M059J (cell line): ENCODE results near the gene FEZF1. TPM values are rescaled to one million over a fixed set of nuclear protein-coding genes. Genes with fewer than 3 reads are reported as not detected.
"Not testable (repeated sequence)": the region's sequence is repeated elsewhere in the genome, so short reads cannot be mapped to it uniquely, and the experiment has no call there.

Source experiments
- DNase-seq: peaks from one replicate; pipeline ENCODE4 v3.0.0-alpha.2; 2012; ENCODE audit warnings: low read depth
- total RNA-seq: library from RNA; depleted of rRNA; stranded (reverse); fragments of >200 nt; shearing (Covaris generic); gene quantifications from 2 replicates; pipeline ENCODE4 v1.2.3, GENCODE V29; 2014

Gene FEZF1
- total RNA-seq, 1 experiment from 2014 or later, result not detected

DNA sequence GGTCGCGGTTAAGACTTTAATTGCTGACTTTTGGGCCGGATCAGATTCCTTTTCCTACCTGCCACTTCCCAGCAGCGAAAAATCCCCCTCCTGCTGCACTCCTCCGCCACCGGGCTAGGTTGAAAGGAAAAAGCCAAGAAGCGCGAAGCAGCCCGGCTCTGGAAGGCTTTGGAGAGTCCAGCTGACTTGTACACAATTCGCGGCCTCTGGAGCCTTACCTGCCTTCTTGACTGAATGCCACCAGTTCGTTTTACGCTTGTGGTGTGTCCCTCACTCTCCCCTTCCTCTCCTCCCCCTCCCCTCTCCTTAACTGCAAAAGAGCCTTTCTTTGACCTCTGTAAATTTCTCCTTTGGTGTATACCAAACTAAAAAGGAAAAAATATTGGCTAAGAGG is 2.7 kb upstream of the FEZF1 start:
- DNase-seq, result no peak

DNA sequence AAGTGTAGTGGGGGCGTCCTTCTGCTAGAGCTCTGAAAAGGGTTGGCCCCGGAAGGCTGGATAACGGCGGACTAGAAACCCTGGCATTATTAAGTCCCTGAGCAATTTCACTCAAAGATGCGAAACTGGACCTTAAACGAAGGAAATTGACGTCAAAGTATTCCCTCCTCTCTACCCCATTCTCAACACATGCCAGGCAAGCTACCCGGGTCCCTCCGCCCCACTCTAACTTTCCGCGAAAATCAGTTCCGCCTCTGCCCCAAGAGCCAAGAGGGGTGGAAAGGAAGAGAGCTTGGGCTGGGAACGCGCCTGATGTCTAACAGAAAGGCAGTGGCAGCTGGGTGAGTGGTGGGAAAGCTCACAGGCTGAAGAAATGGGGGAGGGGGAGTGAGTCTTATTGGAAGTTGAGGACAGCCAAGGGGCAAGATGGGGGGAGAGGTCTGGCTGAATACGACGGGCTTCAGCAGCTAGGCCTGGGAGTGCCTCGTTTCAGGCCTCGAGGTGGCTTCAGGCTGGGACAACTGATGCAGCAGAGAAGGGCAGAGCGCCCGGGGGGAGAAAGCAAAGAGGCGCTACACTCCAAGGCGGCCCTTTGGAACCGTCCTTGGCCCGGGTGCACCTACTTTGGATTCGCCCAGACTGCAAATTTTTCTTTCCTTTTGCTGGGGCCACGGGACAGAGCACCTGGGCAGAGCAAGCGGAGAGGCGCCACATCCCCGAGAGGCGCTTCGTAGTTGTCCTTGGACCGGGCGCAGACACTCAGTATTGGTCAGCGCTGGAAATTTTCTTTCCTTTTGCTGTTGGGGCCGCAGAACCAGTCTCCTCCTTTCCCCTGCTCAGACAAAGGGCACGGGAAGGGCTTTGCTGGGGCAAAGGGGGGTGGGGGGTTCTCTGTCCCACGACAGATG is 2.0 kb upstream of the FEZF1 start:
- DNase-seq, result no peak

DNA sequence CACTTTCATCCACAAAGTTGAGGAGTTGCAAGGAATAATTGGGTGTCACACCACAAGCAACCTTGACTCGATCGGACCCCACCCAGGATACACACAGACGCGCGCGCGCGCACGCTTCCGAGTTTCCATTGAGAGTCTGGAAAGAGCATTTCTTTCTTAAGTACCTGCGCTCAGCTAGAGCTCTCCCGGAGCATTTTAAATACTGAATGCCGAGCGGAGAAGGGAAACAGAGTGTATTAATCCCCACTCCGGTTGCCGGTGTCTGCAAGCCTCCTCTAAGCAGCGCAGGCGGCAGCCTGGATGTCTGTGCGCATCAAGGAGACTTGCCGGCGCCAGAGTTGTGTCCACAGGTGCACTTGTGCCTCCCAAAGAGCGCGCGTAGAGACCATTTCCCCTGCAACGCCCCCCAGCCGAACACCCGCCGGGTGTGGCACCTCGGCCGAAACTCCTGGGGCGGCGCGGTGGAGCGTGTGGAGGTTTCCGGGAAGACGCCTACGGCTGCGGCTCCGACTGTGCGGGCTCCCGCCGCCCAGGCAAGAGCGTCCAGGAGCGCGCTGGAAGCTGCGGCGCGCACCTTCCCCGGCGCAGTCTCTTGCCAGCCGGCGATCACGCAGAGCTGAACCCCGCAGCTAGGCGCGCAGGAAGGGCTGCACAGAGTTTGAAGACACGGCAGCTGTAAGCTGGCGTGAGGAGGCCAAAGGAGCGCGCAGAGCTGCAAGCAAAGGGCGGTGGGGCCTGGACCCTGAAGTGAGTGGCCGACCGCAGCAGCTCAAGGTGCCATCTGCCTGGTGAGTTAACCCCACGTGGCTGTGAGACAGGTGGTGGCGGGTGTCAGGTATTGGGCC is 1.1 kb upstream of the FEZF1 start:
- no peak for DNase-seq

DNA sequence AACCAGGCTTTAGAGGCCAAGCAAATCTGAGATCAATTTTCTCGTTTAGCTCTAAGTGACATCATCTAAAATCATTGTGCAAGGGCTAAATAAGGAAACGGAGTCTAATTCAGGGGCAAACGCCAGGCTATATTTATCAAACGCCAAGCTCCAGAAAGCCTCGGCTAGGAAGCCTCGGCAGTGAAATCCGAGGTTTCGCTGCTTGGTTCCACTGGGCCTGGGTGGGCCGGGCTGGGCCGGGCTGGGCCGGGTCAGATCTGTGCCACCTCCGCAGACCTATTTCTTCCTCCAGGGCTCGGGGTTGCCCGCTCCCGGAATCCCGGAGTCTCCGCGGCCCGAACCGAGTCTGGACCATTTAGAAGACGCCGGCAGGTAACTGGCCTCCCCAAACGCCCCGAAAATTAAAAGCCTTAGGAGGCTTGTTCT is 459 bp upstream of the FEZF1 start:
- DNase-seq, result no peak

DNA sequence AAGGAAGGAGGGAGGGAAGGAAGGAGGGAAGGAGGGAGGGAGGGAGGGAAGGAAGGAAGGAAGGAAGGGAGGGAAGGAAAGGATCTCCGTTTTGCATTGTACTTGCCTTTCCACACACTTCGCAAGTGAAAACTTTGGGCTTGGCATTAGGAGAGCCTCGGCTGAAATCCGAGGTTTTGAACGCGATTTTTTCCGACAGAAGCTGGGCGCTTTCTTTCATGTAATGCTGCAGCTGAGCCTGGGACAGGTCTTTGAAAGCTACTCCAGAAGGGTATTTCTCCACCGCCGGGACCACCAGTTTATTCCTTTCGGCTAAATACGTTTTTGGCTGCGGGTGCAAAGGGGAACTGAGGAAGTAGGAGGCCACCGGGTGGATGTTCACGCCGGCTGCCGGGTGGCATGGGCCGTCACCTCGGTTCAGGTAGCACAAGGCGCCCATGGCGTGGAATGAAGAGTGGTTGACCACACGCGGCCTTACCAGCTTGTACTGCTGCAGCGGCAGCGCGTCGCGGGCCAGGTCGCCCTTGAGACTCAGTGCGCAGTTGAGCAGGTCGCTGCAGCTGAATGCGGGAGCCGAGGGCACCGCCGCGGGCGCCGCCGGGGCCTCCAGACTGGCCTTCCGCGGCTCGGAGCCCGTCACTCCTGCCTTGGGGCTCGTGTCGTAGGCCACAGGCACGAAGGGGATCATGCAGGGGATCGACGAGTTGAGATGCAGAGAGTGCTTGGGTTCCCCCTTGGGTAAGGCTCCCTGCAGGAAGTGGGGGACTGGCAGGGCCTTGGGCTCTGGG is 825 bp downstream of the FEZF1 start:
- DNase-seq, result no peak

DNA sequence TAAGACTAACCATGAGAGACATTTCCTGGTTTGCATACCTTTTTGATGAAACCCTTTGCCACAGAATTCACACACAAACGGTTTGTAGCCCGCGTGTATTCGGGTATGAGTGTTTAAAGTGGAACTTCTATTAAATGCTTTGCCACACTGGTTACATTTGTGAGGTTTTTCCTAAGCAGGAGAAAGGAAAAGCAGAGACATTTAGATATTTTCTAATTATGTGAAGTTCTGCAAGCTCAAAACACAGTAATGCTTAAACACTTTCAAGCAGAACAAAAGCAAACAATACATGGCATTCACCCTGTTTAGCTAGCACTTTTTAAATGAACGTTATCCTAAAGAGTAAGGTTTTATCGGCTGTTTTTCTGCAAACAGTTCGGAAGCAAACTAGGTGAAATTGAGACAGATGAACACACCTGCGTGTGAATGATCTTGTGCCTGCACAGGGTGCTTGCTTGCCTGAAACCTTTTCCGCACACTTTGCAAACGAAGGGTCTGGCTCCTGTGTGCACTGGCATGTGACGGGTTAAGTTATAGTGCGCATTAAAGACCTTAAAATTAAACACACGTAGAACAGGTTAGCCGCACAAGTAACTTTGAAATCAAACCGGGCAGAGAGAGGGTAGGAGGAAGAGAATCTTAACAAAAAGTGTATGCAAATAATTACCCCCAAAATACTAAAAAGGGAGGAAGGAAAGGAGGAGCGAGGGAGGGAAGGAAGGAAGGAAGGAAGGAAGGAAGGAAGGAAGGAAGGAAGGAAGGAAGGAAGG is 1.6 kb downstream of the FEZF1 start:
- no peak for DNase-seq

DNA sequence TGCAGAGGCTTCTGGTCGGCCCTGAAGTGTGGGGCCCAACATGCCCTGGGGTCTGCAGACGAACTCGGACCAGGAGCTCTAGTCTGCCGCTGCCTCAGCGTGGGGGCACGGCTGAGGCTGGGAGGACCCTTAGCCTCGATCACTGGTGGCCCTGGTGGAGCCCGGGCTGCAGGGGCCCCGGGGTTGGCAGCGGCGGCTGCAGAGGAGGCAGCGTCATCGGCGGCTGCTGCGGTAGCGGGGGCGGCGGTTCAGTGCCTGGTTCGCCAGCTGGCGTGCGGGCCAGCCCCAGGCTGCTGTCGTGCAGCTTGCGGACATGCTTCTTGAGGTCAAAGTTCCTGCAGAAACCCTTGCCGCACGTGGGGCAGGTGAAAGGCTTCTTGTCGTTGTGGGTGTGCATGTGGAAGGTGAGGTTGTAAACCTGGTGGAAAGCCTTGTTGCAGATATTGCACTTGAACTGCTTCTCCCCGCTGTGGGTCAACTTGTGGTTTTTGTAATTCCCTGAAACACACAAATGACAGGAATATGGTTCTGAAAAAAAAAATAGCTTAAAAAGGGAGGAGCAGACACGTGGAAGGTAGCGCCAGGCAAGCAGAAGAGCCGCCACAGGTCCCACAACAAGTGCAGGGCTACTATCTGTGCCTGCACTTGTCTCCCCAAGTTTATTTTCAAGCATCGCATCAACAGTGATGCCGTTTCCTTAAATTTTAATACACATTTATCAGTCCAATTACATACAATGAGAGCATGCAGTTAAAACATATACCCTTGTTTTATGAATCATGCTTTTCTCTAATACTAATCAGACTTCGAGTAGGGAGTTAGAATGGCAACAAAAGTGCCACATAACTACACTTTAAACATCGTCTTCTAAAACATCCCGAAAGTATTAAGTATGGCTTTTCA is 2.4 kb downstream of the FEZF1 start:
- no peak for DNase-seq

DNA sequence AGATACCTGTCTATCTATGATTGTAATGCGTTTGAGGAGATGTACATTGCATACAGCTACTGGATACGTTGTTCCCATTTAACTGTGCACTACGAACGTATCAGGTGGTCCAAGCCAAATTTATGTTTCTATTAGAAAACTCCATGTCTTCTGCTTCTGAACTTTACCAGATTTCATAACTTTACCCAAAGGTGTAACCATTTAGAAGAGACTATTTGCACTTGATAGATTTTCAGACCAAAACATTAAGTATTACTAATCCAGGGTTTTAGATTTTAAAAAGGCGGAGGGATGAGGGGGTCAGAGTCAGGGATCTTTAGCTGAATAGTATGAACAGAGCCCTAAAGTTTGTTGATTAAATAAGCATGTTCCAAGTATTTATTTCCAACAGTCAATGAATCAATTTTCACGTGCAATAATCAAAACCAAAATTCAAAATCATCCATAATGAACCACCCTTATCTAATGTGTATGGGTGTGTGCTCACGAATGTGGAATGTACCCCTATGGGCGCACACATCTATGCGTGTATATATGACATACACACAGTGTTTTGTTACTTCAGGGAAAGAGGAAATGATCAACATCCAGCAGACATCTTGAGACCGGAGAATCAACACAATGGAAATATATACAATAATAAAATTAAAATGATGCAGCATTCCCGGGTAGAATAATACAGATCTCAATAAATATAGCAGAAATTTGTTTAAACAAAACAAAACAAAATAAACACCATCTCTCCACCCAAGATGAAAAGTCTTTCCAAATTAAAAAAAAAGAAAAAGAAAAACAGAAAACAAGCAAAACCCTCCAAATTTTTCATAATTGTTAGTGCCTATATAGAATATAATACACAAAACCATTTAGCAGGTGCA is 3.4 kb downstream of the FEZF1 start:
- no peak for DNase-seq

DNA sequence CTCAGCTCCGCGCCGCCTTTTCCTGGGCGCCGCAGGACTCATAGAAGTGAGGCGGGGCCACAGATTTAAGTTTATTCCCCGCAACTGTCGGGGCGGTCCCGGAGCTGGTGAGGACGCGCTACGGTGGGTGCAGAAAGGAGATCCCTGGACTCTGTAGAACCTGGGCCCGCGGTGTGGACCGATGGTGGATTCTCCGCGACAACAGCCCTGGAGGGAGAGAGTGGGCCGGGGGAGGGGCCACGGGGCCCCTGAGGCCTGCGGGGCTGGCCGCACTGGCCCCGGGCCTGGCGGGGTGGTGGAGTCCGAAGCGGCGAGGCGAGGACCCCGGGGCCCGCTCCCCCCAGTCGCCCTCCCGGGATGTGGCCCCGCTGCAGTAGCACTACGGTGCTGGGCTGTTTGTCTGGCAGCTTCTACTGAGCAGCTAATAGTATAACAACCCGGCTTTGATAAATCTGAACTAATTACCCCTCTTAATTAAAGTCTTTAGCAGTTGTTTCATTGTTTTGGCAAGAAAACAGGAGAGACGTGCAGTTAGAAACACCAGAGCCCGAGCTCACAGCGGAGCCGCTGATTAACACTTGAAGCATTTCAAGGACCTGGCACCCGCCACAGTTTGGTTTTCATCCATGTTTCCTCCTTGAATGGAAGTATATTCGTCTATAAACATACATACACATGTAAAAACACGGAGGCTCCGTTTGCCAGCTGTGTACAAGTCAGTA is 4.2 kb downstream of the FEZF1 start:
- no peak for DNase-seq

DNA sequence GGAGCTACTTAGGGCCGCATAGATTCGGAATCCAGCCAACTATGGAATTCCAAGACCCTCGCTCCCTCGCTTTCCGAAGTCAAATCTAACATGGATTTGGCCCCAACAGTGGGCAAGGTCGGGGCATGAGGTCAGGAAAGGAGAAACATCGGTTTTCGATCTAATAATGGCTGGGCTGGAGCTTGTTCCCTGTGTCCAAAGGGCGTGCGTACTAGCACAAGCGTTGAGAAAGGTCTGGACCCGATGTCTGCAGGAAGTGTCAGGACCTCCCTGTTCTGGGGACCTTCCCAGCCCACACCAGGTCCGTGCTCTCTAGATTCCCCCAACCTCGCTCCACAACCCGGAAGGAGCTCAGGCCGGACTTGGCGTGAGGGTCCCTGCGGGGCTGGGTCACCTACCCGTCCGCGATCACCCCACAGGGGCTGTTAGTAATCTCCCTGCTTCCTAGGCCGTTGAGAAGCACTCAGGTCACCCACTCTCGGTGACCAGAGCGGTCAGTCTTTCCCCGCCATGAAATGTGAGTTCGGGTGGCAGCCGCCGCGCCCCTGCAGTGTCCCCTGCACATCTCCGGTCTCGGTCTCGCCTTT is 4.8 kb downstream of the FEZF1 start:
- no peak for DNase-seq

DNA sequence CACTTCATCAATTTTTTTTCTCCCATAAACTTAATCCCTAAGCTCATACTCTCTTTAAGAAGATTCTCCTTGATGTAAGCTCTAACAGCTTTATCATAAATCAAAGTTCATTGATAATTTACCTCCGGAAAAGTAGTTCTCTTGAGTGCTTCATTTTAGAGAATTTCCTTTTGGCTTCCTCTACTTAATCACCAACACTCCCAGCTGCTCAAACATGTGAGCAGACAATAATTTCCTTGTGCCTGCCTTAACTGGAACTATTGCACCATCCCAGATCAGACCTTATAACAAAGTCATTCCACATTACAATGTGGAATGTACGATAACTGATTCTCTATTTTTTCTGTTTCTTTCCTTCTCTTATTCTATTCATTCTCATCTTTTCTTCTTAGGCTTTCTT is 5.9 kb downstream of the FEZF1 start:
- DNase-seq, result no peak

DNA sequence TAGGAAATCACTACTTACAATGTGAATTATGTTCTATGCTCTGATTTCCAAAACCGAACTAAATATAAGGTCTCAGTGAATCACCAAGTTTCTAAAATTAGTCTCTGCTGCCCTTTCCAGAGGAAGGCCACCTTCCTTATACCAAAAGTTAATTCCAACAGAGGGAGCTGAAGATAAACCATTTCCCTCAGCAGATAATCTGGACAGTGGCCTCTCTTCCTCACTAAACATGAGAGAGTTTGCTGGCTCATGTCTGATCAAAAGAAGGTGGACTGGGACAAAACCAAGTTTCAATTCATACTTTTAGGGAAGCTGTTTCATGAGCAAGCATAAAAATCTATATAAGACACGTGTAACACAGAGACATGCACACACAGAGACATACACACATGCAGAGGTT is 6.4 kb downstream of the FEZF1 start:
- DNase-seq, result no peak

DNA sequence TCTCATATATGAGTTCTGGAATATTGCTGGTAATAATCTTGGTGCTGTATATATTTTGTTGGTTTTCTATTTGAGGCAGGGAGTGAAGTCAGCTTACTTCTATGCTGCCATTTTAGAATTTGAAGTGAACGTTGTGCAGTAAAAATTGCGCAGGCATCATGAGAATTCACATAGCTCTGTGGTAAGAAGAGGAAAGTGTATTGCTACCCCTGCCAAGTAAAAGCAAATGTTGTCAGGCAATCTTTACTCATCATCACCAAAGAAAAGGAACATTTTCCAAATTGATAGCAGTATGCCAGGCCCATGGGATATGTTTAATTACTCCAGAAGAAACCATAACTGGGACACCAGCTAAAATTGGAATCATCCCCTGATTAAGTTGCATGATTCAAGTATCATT is 13.4 kb downstream of the FEZF1 start:
- DNase-seq, result no peak

DNA sequence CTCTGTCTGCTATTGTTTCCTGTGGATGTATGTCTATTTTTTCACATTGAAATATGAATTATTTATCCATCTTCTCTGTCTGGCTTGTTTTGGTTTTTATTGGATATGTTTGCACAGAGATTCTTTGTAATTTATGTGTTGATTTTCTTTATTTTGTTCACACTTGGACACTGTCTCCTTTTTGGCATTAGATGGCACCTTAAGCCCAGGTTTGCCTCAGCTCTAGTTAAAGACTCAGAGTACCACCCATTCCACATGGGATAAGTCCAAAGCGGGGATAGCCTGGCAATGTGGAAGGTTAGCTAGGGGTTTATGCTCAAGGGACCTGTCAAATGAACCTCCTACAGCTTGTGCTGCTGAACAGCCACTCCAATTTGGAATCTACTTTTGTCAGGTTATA is 14.1 kb downstream of the FEZF1 start:
- DNase-seq, result no peak

DNA sequence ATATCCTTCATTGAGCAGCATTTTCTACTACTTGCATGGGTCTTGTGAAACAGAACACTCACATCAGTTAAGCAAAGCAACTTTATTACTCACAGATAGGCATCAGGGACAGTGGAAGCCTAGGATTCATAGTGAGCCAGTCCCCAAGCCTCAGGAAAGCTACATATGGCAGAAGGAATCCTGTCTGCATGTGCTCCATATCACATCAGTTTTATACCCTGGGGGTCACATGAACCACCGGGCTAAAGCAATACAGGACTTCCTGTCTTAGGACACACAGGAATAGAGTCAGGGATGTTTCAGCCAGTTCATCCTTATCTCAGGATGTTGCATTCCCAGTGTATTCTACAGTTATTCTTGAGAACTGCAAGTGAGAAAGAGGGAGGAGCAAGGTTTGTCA is 15.1 kb downstream of the FEZF1 start:
- DNase-seq, result no peak

DNA sequence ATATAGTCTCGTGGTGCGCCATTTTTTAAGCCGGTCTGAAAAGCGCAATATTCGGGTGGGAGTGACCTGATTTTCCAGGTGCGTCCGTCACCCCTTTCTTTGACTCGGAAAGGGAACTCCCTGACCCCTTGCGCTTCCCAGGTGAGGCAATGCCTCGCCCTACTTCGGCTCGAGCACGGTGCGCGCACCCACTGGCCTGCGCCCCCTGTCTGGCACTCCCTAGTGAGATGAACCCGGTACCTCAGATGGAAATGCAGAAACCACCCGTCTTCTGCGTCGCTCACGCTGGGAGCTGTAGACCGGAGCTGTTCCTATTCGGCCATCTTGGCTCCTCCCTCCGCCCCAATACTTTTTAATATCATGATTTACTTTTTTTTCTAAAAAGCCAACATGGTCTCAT is 19.9 kb downstream of the FEZF1 start:
- DNase-seq, result not testable (repeated sequence)

DNA sequence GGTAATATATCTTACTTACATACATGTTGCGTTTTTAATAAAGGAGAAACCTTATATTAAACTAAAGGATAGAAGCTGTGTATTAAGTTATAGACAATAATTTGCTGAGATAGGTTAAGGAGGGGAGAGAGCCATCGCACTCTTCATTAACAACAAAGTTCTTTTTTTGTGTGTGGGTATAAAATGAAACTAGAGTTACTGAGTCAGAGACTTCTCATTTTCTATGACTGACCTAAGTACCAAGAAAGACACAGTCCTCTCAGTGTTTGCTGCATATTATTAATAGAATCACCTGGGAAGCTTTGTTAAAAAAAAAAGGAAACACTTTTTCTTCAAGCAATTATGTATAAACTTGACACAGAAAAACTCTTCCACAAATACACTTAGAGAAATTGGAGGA is 31.4 kb downstream of the FEZF1 start:
- DNase-seq, result no peak

DNA sequence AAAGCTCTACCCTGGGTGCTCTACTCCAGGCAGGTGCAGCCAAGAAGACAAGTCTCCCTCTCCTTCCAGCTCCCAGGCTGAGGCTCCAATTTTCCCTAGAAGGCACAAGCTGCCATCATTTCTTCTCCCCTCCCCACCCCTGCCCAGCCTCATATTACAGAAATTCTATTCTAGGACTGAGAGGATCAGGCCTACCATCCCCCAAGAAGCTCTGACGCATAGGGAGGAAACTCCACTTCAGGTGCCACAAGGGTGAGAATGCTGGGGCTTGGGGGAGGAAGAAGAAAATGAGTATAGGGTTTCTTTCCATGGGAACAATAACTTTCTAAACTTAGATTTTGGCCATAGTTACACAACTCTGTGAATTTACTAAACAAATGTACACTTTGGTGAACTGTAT is 35.3 kb downstream of the FEZF1 start:
- no peak for DNase-seq
